22Rv1 (cell line): ENCODE results near the gene STARD10.

ENCODE experiments used
- ZFX ChIP-seq: fragments of 450-650 bp; IDR thresholded peaks from 2 replicates; pipeline ENCODE4 v1.6.1; 2017; ENCODE audit warnings: antibody characterized with exemption, borderline replicate concordance
- TF ChIP-seq, protein P1 (sequence below): fragments of 450-650 bp; IDR thresholded peaks from 2 replicates; pipeline ENCODE4 v1.5.1; 2017; ENCODE audit warnings: mild to moderate bottlenecking

DNA sequence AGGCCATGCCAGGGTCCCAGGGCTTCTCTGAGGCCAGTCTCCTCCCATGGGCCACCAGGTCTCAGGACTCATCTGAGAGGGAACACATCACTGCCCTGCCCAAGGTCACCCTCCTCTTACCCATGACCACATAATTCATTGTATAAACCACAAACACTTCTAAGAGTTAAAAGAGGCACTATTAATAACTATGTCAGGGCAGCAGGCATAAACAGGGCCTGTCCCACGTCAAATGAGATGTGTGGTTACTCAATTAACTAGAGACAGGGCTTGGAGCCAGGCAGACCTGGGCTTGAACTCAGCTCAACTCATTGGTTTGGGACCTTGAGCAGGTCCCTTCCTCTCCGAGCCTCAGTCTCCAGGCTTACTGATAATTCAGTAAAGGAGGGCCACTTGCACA is 74.7 kb downstream of the STARD10 start:
- TF ChIP-seq, protein P1, sequence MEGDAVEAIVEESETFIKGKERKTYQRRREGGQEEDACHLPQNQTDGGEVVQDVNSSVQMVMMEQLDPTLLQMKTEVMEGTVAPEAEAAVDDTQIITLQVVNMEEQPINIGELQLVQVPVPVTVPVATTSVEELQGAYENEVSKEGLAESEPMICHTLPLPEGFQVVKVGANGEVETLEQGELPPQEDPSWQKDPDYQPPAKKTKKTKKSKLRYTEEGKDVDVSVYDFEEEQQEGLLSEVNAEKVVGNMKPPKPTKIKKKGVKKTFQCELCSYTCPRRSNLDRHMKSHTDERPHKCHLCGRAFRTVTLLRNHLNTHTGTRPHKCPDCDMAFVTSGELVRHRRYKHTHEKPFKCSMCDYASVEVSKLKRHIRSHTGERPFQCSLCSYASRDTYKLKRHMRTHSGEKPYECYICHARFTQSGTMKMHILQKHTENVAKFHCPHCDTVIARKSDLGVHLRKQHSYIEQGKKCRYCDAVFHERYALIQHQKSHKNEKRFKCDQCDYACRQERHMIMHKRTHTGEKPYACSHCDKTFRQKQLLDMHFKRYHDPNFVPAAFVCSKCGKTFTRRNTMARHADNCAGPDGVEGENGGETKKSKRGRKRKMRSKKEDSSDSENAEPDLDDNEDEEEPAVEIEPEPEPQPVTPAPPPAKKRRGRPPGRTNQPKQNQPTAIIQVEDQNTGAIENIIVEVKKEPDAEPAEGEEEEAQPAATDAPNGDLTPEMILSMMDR, result no peak
- TF ChIP-seq ZFX, result no peak
